Natural killer cell (primary cell): ENCODE measurements around the gene UQCRC1. TPM values are rescaled to one million over a fixed set of nuclear protein-coding genes. Genes with fewer than 3 reads are reported as not detected.

ENCODE experiments used
- ATAC-seq, 3 donors: fragments of 150-1000 bp in 2 of 3; fragments of 200-7000 bp in 1 of 3; cut with Tn5 transposase; 1 replicate in 1 of 3; 2 replicates in 2 of 3; pipeline ENCODE4 v1.10.0; 2021; ENCODE audit warnings: mild to moderate bottlenecking in 2 of 3, moderate library complexity in 2 of 3
- DNase-seq, 2 donors: peaks; one replicate each; pipeline versions ENCODE4 v3.0.0 to v3.0.0-alpha.2; 2013 to 2021; ENCODE audit warnings: mixed read lengths in 1 of 2
- H3K27ac ChIP-seq: one replicate; pipeline ENCODE4 v1.5.1; 2013; ENCODE audit warnings: mild to moderate bottlenecking, low read length
- H3K27me3 ChIP-seq: one replicate; pipeline ENCODE4 v1.6.1; 2013; ENCODE audit warnings: low read length; ENCODE audit not compliant: control insufficient read depth, insufficient read depth
- H3K36me3 ChIP-seq: one replicate; pipeline ENCODE4 v1.6.1; 2013; ENCODE audit warnings: low read length; ENCODE audit not compliant: control insufficient read depth, insufficient read depth
- H3K4me1 ChIP-seq: one replicate; pipeline ENCODE4 v1.6.1; 2013; ENCODE audit warnings: low read length; ENCODE audit not compliant: control insufficient read depth, insufficient read depth
- H3K4me3 ChIP-seq: one replicate; pipeline ENCODE4 v1.5.1; 2013; ENCODE audit warnings: low read length
- H3K9me3 ChIP-seq: one replicate; pipeline ENCODE4 v1.6.1; 2013; ENCODE audit warnings: low read length; ENCODE audit not compliant: control insufficient read depth, insufficient read depth
- H3K27ac Mint-ChIP-seq, 2 donors: one replicate each; pipeline ENCODE4 v1.8.0; 2022; ENCODE audit warnings: mild to moderate bottlenecking in 2 of 2, mixed read lengths in 2 of 2, moderate library complexity in 1 of 2
- H3K27me3 Mint-ChIP-seq, 2 donors: one replicate each; pipeline ENCODE4 v1.8.0; 2022; ENCODE audit warnings: low read depth in 2 of 2, mixed read lengths in 2 of 2
- H3K36me3 Mint-ChIP-seq: one replicate; pipeline ENCODE4 v1.8.0; 2022; ENCODE audit warnings: mixed read lengths
- H3K4me1 Mint-ChIP-seq, 2 donors: one replicate each; pipeline ENCODE4 v1.8.0; 2022; ENCODE audit warnings: mixed read lengths in 2 of 2
- H3K4me3 Mint-ChIP-seq: one replicate; pipeline ENCODE4 v1.8.0; 2022; ENCODE audit warnings: mild to moderate bottlenecking, moderate library complexity, mixed read lengths
- H3K9me3 Mint-ChIP-seq, 2 donors: one replicate each; pipeline ENCODE4 v1.8.0; 2022; ENCODE audit warnings: mixed read lengths in 2 of 2
- WGBS: methylation state at CpG from one replicate; pipeline ENCODE4 v1.1.7; 2013; ENCODE audit warnings: missing lambda C conversion rate; ENCODE audit not compliant: insufficient coverage; 5-methylcytosine and 5-hydroxymethylcytosine counted together
- intact Hi-C: fragments of 100-400 bp; cut with micrococcal nuclease; formaldehyde crosslinking; loops from one replicate; pipeline ENCODE4 v1.14.2; 2022
- total RNA-seq, 4 donors: library from RNA; stranded (reverse); fragments of 120-200 nt in 1 of 4; gene quantifications; one replicate each; pipeline versions ENCODE4 v1.2.3 to v1.2.4, GENCODE V29; 2013 to 2022
- TF ChIP-seq, protein P1 (sequence below): fragments of 200-600 bp; IDR thresholded peaks from one replicate; pipeline ENCODE4 v1.8.0; 2022; ENCODE audit warnings: antibody characterized with exemption

Gene UQCRC1
- total RNA-seq, 3 donors from 2014 or later (not counting 1 experiment from before 2014, with no cell fraction given) = 117 to 139 (median 124) TPM

DNA sequence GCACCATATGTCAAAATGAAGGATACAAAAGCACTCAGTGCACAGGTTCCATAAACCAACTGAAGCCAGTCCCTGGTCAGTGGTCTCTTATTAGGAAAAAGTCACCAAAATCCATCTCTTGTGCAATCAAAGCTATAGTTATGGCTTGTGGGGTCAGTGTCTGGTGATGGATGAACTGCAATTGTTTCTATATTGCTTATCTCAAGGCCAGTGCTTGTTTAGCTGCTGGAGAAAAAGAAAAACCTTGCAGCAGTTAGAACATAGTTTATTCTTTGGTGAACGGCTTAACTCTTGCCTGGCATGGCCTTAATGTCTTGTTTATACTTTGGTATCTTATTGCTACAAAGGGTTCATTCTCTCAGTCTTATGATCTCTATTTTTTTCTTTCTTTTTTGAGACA is 2.9 kb upstream of the UQCRC1 start:
- WGBS = 100% methylated on average over 1 of the region's 1 CpG
- no peak for DNase-seq
- H3K27me3 ChIP-seq = no peaks in the 10 kb centered on the region
- H3K9me3 ChIP-seq = peaks cover 4% of the 10 kb centered on the region
- no peaks in the 10 kb centered on the region for H3K36me3 ChIP-seq
- no peak overlapping the region for H3K27ac Mint-ChIP-seq
- H3K4me1 Mint-ChIP-seq = peaks cover 6 to 17% of the 10 kb centered on the region in 2 donors
- H3K9me3 Mint-ChIP-seq = no peaks in the 10 kb centered on the region
- H3K4me3 Mint-ChIP-seq = no peak overlapping the region
- H3K27me3 Mint-ChIP-seq = no peaks in the 10 kb centered on the region
- H3K4me3 ChIP-seq = no peak overlapping the region
- H3K27ac ChIP-seq = no peak overlapping the region
- intact Hi-C loops = no loop called here
- TF ChIP-seq, protein P1, sequence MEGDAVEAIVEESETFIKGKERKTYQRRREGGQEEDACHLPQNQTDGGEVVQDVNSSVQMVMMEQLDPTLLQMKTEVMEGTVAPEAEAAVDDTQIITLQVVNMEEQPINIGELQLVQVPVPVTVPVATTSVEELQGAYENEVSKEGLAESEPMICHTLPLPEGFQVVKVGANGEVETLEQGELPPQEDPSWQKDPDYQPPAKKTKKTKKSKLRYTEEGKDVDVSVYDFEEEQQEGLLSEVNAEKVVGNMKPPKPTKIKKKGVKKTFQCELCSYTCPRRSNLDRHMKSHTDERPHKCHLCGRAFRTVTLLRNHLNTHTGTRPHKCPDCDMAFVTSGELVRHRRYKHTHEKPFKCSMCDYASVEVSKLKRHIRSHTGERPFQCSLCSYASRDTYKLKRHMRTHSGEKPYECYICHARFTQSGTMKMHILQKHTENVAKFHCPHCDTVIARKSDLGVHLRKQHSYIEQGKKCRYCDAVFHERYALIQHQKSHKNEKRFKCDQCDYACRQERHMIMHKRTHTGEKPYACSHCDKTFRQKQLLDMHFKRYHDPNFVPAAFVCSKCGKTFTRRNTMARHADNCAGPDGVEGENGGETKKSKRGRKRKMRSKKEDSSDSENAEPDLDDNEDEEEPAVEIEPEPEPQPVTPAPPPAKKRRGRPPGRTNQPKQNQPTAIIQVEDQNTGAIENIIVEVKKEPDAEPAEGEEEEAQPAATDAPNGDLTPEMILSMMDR = no peak
- H3K4me1 ChIP-seq = peaks cover 14% of the 10 kb centered on the region
- no peaks in the 10 kb centered on the region for H3K36me3 Mint-ChIP-seq
- ATAC-seq = no peak

DNA sequence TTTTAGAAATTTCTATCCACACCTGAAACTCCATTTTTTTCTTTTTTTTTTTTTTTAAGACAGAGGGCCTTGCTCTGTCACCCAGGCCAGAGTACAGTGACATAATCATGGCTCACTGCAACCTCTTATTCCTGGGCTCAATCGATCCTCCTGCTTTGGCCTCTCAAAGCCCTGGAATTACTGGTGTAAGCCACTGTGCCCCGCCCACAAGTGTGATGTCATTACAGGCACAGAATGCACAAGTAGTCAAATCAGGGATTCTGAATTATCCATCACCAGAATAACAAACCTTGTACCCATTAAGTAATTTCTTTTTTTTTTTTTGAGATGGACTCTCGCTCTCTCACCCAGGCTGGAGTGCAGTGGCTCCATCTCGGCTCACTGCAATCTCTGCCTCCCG is 1.9 kb downstream of the UQCRC1 start:
- H3K4me3 Mint-ChIP-seq = no peak overlapping the region
- H3K27ac Mint-ChIP-seq = peak overlapping the region in 1 of 2 donors; percentile 98
- no peak overlapping the region for H3K4me3 ChIP-seq
- peaks cover 33% of the 10 kb centered on the region for H3K36me3 ChIP-seq
- H3K9me3 ChIP-seq = no peaks in the 10 kb centered on the region
- no peaks in the 10 kb centered on the region for H3K27me3 Mint-ChIP-seq
- peaks cover 6 to 21% of the 10 kb centered on the region in 2 donors for H3K4me1 Mint-ChIP-seq
- DNase-seq (peak in 1 of 2 donors; percentile 26), ATAC-seq (no peak)
- intact Hi-C loops = no loop called here
- 97% methylated on average over 5 of the region's 5 CpGs for WGBS
- no peaks in the 10 kb centered on the region for H3K9me3 Mint-ChIP-seq
- H3K27me3 ChIP-seq = no peaks in the 10 kb centered on the region
- no peaks in the 10 kb centered on the region for H3K36me3 Mint-ChIP-seq
- H3K4me1 ChIP-seq = peaks cover 14% of the 10 kb centered on the region
- TF ChIP-seq, protein P1 = no peak
- no peak overlapping the region for H3K27ac ChIP-seq

DNA sequence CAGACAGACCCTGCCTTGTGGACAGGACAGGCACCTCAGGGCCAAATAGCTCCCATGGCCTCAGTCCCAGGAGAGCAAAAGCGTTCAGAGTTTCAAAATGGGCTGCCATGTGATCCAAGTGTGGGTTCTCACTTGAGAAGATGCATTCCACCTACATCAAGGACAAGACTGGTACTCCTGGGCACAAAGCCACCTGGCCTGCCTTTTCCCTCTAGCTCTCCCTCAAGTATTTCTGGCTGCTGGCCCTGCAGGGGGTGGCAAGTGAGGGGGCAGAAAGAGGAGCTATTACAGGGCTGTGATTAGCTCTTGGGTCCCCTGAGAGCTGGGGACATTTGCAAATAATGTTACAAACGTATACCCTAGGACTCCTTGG is 7.8 kb downstream of the UQCRC1 start:
- WGBS = 91% methylated on average over 2 of the region's 2 CpGs
- Mint-ChIP-seq H3K27me3 (peaks cover 0 to 2% of the 10 kb centered on the region in 2 donors), H3K4me1 (peaks cover 0 to 11% of the 10 kb centered on the region in 2 donors), H3K4me3 (no peak overlapping the region), H3K36me3 (no peaks in the 10 kb centered on the region), H3K27ac (no peak overlapping the region), H3K9me3 (no peaks in the 10 kb centered on the region)
- TF ChIP-seq, protein P1 = no peak
- Histone ChIP-seq H3K36me3 (peaks cover 71% of the 10 kb centered on the region), H3K4me1 (no peaks in the 10 kb centered on the region), H3K27ac (no peak overlapping the region), H3K4me3 (no peak overlapping the region), H3K27me3 (no peaks in the 10 kb centered on the region), H3K9me3 (no peaks in the 10 kb centered on the region)
- ATAC-seq (no peak), DNase-seq (no peak)
- intact Hi-C loops = no loop called here
